ENCODE data around the gene RETREG2. TPM values are rescaled to one million over a fixed set of nuclear protein-coding genes. Genes with fewer than 3 reads are reported as not detected.

RETREG2 gene
- total RNA-seq, 1 experiment from 2014 or later = 106 TPM

- TF ChIP-seq SIN3A (IDR thresholded peaks at IDR 0.05; ENCODE audit: borderline replicate concordance, insufficient read depth, low read depth, low read length) (no peak), REST (IDR thresholded peaks at IDR 0.05; ENCODE audit: insufficient read depth in 1 of 2, low read depth in 2 of 2, low read length in 1 of 2) (no peak), POLR2AphosphoS5 (IDR thresholded peaks at IDR 0.05; ENCODE audit: low read depth, low read length) (no peak), TCF7L2 (IDR thresholded peaks at IDR 0.05; ENCODE audit: low read depth, low read length) (no peak)
- TF ChIP-seq, protein P1, sequence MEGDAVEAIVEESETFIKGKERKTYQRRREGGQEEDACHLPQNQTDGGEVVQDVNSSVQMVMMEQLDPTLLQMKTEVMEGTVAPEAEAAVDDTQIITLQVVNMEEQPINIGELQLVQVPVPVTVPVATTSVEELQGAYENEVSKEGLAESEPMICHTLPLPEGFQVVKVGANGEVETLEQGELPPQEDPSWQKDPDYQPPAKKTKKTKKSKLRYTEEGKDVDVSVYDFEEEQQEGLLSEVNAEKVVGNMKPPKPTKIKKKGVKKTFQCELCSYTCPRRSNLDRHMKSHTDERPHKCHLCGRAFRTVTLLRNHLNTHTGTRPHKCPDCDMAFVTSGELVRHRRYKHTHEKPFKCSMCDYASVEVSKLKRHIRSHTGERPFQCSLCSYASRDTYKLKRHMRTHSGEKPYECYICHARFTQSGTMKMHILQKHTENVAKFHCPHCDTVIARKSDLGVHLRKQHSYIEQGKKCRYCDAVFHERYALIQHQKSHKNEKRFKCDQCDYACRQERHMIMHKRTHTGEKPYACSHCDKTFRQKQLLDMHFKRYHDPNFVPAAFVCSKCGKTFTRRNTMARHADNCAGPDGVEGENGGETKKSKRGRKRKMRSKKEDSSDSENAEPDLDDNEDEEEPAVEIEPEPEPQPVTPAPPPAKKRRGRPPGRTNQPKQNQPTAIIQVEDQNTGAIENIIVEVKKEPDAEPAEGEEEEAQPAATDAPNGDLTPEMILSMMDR (IDR thresholded peaks at IDR 0.05) = no peak
- DNase-seq (ENCODE audit: low read depth, low spot score) = no peak
- Histone ChIP-seq H3K9me3 (ENCODE audit: control insufficient read depth, insufficient read depth, low read depth, low read length) (no peaks in the 10 kb centered on the region), H3K4me1 (ENCODE audit: control insufficient read depth, insufficient read depth, low read length) (peaks cover 10% of the 10 kb centered on the region), H3K27me3 (ENCODE audit: control insufficient read depth, insufficient read depth, low read length) (no peaks in the 10 kb centered on the region), H3K4me3 (ENCODE audit: low read depth in 2 of 2, low read length in 2 of 2) (peak overlapping the region; percentile 66 to 88), H3K27ac (ENCODE audit: low read length) (peak overlapping the region; percentile 90; the same call in 1 of the 2 replicates), H3K36me3 (ENCODE audit: control insufficient read depth, insufficient read depth, low read length) (peaks cover 25% of the 10 kb centered on the region)
- no TSS peak for BruUV-seq (replicated peaks)
- POLR2A ChIA-PET = no interaction called here
- intact Hi-C loops (cut with micrococcal nuclease; ENCODE audit: unreplicated experiment) (no loop called here), in situ Hi-C loops (cut with HindIII; ENCODE audit: low pct_unique_long_range_greater_than_20kb, low sequenced_read_pairs) (no loop called here)
- no peak for ATAC-seq
- CTCF ChIA-PET = no interaction called here
Observed at GRCh38 chr2:219179601-219180465, 1.8 kb downstream of the RETREG2 start.

- BruUV-seq (replicated peaks) = no TSS peak
- H3K27me3 ChIP-seq (ENCODE audit: control insufficient read depth, insufficient read depth, low read length) = no peaks in the 10 kb centered on the region
- in situ Hi-C loops (cut with HindIII; ENCODE audit: low pct_unique_long_range_greater_than_20kb, low sequenced_read_pairs) = no loop called here
- no peak overlapping the region for H3K27ac ChIP-seq (ENCODE audit: low read length)
- DNase-seq (ENCODE audit: low read depth, low spot score) (no peak), ATAC-seq (no peak)
- CTCF ChIA-PET = no interaction called here
- peaks cover 25% of the 10 kb centered on the region for H3K36me3 ChIP-seq (ENCODE audit: control insufficient read depth, insufficient read depth, low read length)
- H3K9me3 ChIP-seq (ENCODE audit: control insufficient read depth, insufficient read depth, low read depth, low read length) = no peaks in the 10 kb centered on the region
- intact Hi-C loops (cut with micrococcal nuclease; ENCODE audit: unreplicated experiment) = no loop called here
- no peak for TF ChIP-seq TCF7L2 (IDR thresholded peaks at IDR 0.05; ENCODE audit: low read depth, low read length)
- no peak for TF ChIP-seq POLR2AphosphoS5 (IDR thresholded peaks at IDR 0.05; ENCODE audit: low read depth, low read length)
- TF ChIP-seq REST (IDR thresholded peaks at IDR 0.05; ENCODE audit: insufficient read depth in 1 of 2, low read depth in 2 of 2, low read length in 1 of 2) = no peak
- TF ChIP-seq, protein P1 (IDR thresholded peaks at IDR 0.05) = no peak
- TF ChIP-seq SIN3A (IDR thresholded peaks at IDR 0.05; ENCODE audit: borderline replicate concordance, insufficient read depth, low read depth, low read length) = no peak
- POLR2A ChIA-PET = no interaction called here
- no peak overlapping the region for H3K4me3 ChIP-seq (ENCODE audit: low read depth in 2 of 2, low read length in 2 of 2)
- peaks cover 10% of the 10 kb centered on the region for H3K4me1 ChIP-seq (ENCODE audit: control insufficient read depth, insufficient read depth, low read length)
Observed at GRCh38 chr2:219180961-219181360, 2.9 kb downstream of the RETREG2 start.

All from Panc1 (cell line).